NCI-H1105 (cell line): ENCODE data around the gene MTHFD1L.
A peak's percentile ranks its signal among the peaks of the same experiment; 100 is the strongest.
"Not testable (repeated sequence)": the region's sequence is repeated elsewhere in the genome, so short reads cannot be mapped to it uniquely, and the experiment has no call there.

Source experiments
- DNase-seq: peaks from one replicate; lab custom pipeline; 2025; lab: John Stamatoyannopoulos, UW

Gene MTHFD1L

DNA sequence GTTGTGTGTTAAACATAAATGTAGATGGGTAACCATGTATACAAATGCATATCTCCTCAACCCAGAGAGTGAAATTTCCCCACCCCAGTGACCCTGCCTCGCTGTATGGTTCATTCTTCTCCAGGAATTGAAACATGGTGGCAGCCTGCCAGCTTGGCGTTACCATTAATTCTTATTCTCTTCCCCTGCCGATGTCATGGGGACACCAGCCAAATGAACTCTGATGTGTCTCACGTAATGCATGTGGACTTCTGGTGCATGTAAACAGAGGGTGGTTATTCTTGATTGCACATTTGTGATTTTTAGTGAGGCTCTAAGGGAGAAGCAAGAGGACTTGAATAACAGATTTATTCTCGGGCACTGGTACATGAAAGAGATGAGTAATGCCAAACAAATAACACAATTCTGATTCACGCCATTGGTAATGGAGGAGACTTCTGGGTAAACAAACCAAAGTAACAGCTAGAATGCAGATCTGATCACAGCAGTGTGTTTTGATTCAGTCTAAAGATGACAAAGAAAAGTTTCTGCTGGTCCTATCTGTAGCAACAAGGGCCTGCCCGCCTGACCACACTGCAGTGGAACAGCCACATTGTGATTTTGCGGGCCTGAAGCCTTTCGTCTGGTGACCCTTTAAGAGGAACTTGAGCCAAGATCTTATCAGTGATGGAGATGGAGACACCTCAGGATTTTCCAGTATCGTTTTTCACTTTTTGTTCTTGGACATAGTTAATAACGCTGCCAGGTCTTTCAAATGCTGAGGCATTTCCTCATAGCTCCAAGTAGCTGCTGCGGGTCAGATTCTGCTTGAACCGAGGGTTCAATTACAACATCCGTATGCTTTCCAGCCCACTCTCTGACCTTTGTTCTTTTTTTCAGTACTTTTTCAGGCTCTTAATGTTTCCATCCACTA, 202.4 kb downstream of the MTHFD1L start:
- peak; percentile 11 for DNase-seq

DNA sequence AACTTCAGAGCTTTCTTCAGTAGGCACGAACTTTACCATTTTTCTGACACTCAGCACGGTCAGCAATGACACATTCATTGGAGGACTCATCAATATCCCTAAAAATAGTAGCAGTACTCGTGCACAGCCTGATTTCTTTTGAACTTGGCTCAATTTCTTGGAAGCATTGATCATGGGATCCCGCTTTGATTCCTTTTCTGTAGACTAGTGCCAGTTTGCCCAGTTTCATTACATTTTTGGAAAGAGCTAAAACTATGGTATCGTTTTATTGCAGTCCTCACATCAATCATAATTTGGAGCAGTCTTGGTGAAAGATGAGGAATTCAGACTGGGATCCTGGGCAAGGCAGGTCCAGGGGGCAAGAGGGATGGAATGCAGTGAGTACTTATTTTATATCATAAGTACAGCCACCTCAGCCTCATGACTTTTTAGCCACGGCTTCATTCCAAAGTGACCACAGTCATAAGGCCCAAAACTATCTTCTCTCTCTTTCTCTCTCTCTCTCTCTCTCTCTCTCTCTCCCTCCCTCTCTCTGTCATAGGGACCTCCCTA, 203.3 kb downstream of the MTHFD1L start:
- no peak for DNase-seq

DNA sequence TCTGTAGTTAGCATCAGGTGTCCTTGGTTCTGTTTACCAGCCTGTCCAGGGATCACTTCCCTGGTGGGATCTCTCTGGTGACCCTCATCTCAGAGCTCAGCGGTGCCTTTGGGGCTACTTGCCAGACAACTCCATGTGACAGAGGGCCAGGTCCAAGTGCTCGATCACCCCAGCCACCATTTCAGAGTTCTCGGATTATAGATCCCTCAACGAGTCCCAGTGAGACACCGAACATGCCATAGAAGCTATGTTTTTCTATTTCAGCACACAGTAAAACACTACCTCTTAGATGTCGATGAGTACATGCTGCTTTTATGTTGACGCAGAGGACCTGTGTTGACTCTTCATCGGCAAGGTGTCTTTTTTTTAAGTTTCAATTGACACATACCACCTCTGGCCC, 204.1 kb downstream of the MTHFD1L start:
- no peak for DNase-seq

DNA sequence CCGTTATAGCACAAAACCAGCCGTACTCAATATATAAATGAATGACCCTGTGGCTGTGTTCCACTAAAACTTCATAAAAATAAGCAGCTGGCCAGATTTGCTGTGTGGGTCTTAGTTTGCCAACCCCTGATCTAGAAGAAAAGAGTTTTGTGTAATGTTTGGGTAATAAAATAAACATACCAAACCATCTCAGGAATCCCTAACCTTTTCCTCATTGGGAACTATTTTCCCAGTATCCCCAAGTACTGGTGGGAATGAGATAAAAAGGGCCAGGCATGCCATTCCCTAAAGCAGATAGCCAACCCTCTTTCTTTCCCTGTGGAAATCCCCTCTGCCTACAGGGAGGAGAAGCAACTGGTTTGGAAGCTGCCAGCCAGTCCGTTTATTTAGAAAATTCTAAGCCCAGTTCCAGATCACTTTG, 205.1 kb downstream of the MTHFD1L start:
- DNase-seq, result no peak

DNA sequence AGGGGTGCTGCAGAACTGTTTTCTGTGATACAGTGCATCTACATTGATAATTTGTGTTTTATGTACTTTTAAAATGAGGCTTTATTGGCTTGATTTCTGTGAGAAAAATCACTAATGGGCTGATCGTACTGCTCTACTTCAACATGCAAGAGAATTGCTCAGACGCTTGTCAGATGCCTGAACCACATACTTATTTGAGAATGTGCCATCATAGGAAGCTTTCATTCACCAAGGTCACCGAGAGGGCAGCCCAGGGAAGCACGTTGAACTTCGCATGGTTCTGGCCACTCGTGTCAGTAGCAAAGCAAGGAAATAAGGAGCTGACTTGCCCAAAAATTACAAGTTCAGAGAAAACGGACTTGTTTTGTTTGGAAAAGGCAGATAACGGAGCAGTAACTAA, 205.8 kb downstream of the MTHFD1L start:
- DNase-seq, result no peak

DNA sequence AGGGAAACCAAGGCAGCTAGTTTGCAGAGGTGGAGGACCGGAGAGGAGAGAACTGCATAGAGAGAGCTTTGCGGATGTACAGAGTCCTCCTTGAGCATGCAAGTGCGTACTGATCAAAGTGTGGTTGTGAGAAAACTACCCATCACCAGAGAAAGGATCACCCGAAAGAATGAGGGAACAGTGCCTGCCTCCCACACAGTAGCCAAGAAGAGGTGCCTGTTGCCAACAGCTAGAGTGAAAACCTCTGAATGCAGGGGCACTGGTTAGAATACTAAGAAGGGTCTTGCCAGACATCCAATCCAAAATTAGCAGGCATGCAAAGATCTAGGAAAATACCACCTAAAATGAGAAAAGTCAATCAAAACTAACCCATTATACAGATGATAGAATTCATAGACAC, 207.6 kb downstream of the MTHFD1L start:
- no peak for DNase-seq

DNA sequence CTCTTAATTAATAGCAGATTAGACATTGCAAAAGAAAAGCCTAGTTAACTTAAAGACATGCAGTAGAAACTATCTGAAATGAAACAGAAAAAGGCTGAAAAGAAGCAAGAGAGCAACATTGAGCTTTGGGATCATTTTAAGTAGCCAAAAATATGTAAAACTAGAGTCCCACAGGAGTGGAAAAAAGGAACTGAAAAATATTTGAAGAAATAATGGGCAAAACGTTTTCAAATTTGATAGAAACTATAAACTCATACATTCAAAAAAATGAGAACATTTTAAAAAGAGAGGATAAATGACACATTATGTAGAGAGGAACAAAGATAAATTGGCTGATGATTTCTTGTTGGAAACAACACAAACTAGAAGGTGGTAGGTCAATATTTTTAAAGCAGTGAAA, 208.2 kb downstream of the MTHFD1L start:
- no peak for DNase-seq

DNA sequence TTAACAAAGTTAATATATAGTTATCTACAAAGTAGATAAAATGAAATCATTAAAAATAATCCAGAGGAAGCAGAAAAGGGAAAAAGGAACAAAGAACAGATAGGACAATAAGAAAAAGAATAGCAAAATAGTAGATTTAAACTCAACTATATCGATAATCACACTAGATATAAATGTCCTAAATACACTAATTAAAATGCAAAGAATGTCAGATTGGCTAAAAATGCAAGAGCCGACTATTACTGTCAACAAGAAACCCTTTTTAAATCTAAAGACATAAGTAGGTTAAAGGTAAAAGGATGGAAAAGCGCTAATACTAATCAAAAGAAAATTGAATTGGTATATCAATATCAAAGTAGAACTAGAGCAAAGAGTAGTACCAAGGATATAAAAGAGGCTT, 209.5 kb downstream of the MTHFD1L start:
- no peak for DNase-seq

DNA sequence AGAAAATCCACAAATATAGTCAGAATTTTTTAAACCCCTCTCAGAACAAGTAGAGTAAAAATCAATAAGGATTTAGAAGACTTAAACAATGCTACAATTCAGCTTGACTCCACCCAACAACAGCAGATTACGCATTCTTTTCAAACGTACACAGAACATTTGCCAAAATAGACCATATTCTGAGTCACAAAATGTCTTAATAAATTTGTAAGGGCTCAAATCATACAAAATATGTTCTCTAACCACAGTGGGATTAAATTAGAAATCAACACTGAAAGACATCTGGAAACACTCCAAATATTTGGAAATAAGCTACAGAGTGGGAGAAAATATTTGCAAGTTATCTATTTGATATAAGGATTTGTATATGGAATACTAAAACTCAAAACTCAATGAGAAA, 210.0 kb downstream of the MTHFD1L start:
- DNase-seq, result no peak

DNA sequence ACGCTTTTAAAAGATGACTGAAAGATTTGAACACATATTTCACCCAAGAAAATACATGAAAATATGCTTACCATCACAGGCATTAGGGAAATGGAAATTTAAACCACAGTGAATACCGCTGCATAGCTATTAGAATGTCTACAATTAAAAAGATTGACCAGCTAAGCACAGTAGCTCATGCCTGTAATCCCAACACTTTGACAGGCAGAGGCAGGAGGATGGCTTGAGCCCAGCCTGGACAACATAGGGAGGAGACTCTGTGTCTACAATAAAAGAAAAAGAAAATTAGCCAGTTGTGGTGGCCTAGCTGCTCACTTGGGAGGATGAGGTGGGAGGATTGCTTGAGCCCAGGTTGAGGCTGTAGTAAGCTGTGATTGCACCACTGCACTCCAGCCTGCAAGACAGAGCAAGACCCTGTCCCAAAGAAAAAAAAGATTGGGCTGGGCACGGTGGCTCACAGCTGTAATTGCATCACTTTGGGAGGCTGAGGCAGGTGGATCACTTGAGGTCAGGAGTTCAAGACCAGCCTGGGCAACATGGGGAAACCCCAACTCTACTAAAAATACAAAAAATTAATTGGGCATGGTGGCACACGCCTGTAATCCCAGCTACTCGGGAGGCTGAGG, 210.5 kb downstream of the MTHFD1L start:
- DNase-seq, result no peak

DNA sequence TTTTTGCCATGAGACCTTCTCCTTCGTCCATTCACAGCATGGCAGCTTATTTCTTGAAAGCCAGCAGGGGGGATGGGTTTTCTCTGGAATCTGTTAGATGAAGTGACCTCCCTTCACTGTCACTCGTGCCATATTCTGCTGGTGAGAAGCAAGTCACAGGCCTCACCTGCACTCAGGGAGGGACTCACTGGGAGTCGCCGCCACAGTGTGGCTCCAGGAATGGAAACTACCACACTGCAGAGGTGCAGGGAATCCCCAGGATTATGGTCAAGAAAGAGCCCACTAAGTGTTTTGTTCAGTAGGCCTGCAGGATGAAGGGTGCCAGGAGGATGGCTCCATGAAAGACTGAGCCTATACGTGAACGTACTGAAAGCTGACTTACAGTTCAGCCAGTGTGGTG, 213.2 kb downstream of the MTHFD1L start:
- DNase-seq, result no peak

DNA sequence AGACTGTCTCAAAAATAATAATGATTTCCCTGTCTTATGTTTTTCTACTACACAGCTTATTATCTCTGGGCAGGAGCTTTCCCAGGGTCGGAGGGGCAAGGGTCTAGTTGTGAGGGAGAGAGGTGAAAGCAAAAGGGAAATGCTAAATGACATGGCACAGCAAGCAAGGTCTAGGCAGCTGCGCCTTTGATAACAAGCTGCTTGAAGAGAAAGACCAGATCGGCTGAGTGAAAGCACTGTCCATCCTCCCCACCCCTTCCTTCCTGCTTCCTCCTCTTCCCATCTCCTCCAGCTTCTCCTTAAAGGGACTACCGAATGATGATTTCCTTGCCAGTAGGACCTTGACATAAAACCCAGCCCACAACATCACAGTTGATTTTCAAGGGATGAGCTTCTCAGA, 216.2 kb downstream of the MTHFD1L start:
- no peak for DNase-seq

DNA sequence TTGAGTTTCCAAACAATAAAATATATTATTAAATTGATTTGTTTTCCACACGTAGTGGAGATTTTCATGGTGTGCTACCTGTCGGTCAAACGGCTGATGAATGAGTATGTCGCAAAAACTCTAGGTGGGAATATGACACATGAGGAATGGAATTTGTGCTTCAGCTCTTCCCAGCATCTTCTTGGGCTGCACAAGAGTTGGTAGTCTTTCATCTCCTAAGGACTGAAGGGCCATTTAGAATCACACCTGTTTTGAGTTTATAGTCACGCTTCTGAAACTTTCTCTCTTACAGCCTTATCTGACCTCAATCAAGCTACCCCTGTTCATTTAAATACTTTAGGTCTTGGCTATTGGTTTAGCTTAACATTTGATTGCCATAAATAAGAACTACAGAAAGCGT, 216.6 kb downstream of the MTHFD1L start:
- no peak for DNase-seq

DNA sequence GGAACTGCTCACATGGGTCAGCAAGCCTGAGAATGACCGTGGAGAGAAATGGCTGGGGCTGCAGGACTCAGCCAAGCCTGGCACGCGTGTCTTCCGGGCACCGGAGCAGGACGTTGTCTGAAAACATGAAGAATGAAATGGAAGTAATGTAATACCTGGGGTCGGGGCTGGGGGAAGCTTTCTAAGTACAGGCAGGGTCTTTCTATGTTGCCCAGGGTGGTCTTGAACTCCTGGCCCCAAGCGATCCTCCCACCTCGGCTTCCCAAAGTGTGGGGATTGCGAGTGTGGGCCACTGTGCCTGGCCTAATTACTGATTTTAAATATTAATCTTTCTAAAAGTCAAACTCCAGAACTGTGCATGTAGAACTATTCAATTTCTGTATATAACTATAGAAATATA, 218.8 kb downstream of the MTHFD1L start:
- no peak for DNase-seq

DNA sequence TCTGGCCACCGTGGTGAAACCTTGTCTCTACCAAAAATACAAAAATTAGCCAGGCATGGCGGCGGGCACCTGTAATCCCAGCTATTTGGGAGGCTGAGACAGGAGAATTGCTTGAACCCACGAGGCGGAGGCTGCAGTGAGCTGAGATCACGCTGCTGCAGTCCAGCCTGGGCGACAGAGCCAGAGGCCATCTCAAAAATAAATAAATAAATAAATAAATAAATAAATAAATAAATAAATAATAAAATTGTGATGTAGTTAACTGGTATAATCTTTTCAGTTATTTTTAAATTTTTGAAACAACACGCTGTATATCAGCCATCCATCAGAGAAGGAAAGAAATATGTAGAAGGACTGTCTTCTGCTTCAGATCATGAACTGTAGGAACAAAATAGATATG, 221.6 kb downstream of the MTHFD1L start:
- not testable (repeated sequence) for DNase-seq

DNA sequence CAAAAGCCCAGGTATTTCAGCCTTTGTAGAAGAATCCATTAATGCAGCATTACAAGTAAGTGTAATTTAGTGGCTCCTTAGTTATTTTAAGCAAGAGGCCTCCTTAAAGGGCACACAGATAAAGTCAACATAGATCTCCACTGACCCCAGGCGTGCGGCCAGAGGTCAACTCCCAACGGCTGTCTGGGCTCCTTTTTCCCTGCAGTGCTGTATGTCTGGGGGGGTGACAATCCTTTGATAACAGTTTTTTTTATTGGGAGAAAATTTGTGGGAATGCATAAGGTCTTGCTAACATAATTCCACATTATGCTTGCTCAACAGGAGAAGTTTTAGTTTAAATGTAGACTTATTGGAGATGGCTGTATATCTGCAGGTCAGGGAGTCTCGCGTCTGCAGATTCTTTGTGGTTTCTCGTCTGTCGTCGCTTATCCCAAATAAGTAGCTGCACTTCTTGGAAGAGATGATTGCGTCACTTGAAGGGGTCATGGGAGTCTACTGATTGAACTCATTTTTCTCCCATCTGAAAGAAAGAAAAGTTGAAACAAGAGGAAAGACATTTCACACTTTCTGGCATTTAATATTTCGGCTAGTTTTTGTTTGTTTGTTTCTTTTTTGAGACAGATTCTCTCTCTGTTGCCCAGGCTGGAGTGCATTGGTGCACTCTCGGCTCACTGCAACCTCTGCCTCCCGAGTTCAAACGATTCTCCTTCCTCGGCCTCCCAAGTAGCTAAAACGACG, 222.5 kb downstream of the MTHFD1L start:
- no peak for DNase-seq

DNA sequence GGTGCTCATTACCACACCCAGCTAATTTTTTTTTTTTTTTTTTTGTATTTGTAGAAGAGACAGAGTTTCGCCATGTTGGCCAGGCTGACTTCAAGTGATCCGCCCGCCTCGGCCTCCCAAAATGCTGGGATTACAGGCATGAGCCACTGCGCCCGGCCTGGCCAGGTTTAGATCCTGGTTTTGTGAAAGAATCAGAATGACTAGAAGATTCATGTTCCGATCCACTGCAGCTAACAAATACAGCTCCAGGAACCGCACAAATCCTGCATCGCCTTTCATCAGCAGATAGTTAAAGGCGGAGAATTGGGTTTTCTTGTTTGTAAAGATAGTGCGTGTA, 223.1 kb downstream of the MTHFD1L start:
- no peak for DNase-seq

DNA sequence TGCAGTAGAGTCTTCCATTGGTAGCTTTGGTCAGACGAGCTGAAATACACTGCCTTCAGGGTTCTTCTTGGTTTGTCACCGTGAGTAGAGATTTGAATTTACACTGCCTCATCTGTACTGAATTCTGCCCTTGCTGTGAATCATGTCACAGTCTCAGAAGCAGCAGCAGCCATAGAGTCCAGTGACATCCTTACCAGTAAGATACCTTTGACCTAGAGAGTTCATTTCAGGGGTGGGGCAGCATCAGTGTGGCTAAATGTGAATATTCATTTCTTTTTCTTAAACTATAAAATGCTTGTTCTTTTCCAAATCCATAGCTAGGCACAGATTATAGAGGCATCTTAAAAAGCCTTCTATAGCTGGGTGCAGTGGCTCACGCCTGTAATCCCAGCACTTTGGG, 223.5 kb downstream of the MTHFD1L start:
- DNase-seq, result no peak

DNA sequence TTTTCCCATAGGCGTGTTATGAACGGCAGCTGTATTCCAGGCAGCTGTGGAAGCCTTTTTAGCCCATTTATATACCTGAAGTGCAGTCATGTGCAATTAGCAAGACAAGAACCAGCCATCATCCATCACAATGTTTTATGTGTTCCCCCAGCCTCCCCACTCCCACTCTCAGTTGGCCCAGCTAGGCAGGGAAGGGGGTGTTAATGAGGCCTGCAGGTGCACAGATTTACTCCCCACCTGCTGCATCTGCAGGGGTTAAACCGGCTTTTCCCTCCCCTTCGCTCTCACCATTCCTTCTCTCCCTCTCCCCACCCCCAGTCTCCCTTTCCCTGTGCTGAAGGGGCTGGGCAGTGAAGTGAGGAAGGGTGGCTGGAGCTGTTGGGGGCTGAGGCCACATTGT, 224.5 kb downstream of the MTHFD1L start:
- peak; percentile 55 for DNase-seq

DNA sequence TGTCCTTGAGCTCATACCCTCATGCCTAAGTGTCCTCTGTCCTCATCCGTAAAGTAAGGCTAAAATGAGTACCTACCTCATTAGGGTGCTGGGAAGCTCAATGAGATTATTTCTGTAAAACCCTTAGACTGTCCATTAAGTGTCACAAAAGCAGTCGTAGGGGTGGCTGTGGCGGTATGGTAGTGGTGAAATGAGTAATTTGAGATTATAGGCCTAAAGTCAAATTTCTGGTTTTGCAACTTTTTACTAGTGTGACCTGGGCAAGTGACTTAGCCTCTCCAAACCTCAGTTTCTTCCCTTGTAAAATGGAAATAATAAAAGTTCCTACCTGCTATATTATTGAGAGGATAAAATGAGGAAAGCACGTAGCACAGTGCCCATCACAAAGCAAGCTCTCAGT, 226.1 kb downstream of the MTHFD1L start:
- DNase-seq, result no peak

DNA sequence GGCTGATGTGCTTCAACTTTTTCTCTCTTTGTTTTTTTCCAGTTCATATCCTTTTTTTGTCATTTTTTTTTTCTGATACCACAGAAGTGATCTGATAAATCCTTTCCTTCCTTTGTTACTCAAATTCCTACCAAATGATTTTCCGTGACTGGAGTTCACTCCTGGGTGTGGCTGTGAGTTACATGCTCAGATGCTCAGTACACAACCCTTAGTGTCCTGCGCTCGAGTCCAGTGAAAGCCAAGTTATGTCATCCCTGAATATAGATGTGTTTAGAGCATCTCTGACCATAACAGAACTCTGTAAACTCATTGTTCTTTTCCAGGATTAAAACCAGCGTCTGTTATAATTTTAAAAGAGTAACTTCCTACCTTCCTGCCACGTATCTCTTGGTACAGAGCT, 227.1 kb downstream of the MTHFD1L start:
- no peak for DNase-seq

DNA sequence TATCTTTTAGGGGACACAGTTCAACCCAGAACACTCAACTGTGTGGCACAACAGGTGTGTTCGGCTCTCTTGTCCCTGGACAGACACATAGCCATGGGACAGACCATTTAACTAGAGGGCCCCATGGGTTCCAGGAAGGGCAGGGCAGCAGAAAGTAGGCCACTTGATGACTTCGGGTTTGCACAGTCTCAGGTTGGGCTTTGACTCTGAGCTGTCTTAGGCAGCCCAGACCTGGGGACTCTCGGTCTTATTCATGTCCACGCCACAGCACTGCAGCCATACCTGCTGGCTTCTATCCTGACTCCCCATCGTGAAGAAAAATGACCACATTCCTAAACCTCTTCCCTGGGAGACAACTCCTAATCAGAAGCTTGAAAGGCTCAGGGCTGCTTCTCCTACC, 228.2 kb downstream of the MTHFD1L start:
- no peak for DNase-seq
